Neural crest cell (in vitro differentiated cells): ENCODE results near the gene MACO1. TPM values are rescaled to one million over a fixed set of nuclear protein-coding genes. Genes with fewer than 3 reads are reported as not detected.
A peak's percentile ranks its signal among the peaks of the same experiment; 100 is the strongest.

Source experiments
- DNase-seq: peaks from one replicate; pipeline ENCODE4 v3.0.0; 2021; ENCODE audit warnings: low read depth, mixed read lengths, low spot score
- H3K27ac Mint-ChIP-seq: one replicate; pipeline ENCODE4 v1.8.0; 2021; ENCODE audit warnings: mild to moderate bottlenecking, mixed read lengths; ENCODE audit not compliant: unreplicated experiment
- H3K27me3 Mint-ChIP-seq: 2 replicates; pipeline ENCODE4 v1.8.0; 2021; ENCODE audit warnings: low read depth, mild to moderate bottlenecking, mixed read lengths
- H3K36me3 Mint-ChIP-seq: 2 replicates; pipeline ENCODE4 v1.8.0; 2021; ENCODE audit warnings: low read depth, mild to moderate bottlenecking, mixed read lengths
- H3K4me1 Mint-ChIP-seq: 2 replicates; pipeline ENCODE4 v1.8.0; 2021; ENCODE audit warnings: mixed read lengths
- H3K4me3 Mint-ChIP-seq: one replicate; pipeline ENCODE4 v1.8.0; 2021; ENCODE audit warnings: mild to moderate bottlenecking, mixed read lengths
- H3K9me3 Mint-ChIP-seq: 2 replicates; pipeline ENCODE4 v1.8.0; 2021; ENCODE audit warnings: mixed read lengths
- total RNA-seq: library from RNA; stranded (reverse); gene quantifications from 2 replicates; pipeline ENCODE4 v1.2.1, GENCODE V29; 2021
- TF ChIP-seq, protein P1 (sequence below): fragments of 200-600 bp; sonication (generic); conservative IDR thresholded peaks from 2 replicates; pipeline ENCODE4 v1.5.0; 2021; ENCODE audit warnings: antibody characterized with exemption, mild to moderate bottlenecking

Gene MACO1
- total RNA-seq, 1 donor from 2014 or later = 25.4 TPM

DNA sequence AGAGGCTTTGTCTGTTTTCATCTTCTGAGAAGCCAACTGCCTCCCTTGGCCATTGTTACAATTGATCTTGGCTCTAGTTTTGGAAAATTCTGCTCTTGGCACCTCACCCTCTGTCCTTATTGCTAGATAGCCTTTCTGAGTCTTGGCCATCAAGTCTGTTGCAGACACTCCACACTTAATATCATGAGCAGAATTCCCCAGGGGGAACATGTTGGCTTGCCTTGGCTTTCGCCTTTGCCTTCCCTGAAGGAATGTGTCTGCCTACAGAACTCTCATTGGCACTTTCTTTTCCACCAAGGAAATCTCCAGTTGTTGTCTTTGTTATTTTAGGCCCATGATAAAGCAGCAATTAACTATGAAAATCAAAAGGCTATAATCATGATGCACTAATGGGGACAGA, 70.0 kb downstream of the MACO1 start:
- DNase-seq = no peak
- peaks cover 16% of the 10 kb centered on the region for H3K36me3 Mint-ChIP-seq
- H3K4me3 Mint-ChIP-seq = no peak overlapping the region
- H3K4me1 Mint-ChIP-seq = peaks cover 1% of the 10 kb centered on the region
- no peaks in the 10 kb centered on the region for H3K9me3 Mint-ChIP-seq
- H3K27ac Mint-ChIP-seq = no peak overlapping the region
- TF ChIP-seq, protein P1, sequence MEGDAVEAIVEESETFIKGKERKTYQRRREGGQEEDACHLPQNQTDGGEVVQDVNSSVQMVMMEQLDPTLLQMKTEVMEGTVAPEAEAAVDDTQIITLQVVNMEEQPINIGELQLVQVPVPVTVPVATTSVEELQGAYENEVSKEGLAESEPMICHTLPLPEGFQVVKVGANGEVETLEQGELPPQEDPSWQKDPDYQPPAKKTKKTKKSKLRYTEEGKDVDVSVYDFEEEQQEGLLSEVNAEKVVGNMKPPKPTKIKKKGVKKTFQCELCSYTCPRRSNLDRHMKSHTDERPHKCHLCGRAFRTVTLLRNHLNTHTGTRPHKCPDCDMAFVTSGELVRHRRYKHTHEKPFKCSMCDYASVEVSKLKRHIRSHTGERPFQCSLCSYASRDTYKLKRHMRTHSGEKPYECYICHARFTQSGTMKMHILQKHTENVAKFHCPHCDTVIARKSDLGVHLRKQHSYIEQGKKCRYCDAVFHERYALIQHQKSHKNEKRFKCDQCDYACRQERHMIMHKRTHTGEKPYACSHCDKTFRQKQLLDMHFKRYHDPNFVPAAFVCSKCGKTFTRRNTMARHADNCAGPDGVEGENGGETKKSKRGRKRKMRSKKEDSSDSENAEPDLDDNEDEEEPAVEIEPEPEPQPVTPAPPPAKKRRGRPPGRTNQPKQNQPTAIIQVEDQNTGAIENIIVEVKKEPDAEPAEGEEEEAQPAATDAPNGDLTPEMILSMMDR = no peak
- no peaks in the 10 kb centered on the region for H3K27me3 Mint-ChIP-seq

DNA sequence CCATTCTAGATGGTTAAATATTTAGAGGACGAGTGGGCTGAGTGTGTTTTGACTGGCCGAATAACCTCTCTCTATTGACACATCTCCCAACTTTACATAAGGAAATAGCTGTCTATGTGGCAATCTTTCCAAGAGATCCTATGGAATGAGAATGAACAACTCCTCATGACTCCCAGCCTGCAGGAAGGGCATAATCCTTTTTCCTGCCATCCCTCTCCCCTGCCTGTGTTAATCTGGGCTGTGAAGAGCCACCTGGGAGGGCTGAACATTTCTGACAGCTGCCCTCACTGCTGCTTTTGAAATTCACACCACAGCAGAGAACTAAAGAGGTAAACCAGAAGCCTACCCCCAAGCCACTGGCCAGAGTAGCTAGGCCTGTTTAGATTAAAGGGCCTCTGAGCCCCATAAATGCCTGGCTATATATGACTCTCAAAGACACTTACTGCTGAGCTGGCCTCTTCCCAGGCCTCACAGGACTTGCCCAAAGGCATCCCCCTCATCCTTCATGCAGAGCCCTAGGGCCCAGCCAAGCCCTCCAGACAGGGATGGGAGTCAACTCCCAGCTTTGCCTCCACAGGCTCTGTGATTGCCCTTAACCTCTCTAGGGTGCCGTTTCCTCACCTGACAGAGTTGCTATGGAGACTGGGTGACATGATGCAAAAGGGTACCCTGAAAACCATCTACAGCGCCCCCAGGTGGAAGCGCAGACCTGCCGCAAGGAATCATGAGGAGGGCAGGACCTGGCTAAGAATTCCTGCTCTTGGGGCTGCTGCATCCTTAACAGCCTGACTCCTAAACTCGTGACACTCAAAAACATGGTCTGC, 70.8 kb downstream of the MACO1 start:
- H3K4me1 Mint-ChIP-seq = peaks cover 9% of the 10 kb centered on the region
- TF ChIP-seq, protein P1 = peak; percentile 20
- no peak overlapping the region for H3K27ac Mint-ChIP-seq
- no peak overlapping the region for H3K4me3 Mint-ChIP-seq
- H3K9me3 Mint-ChIP-seq = no peaks in the 10 kb centered on the region
- no peak for DNase-seq
- H3K27me3 Mint-ChIP-seq = peaks cover 2% of the 10 kb centered on the region
- H3K36me3 Mint-ChIP-seq = peaks cover 15% of the 10 kb centered on the region

DNA sequence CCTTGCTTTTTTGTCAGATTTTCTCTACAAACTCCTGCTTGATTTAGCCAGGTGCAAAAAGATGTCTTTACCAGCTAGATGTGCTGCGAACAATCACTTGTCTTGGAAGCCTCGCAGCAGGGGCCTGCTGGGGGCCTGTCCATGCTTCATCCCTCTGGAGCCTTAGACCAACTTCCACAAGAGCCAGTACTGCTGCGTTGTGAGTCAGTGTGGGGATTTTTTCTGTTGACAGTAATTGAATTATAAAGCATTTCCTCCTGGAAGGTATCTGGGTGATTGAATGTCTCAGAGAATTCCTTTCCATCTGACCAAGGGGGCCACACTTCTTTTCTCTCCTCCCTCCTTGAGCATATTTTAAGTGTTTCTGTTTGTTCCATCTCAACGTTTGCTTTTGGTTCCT, 72.3 kb downstream of the MACO1 start:
- no peak overlapping the region for H3K4me3 Mint-ChIP-seq
- H3K9me3 Mint-ChIP-seq = no peaks in the 10 kb centered on the region
- peaks cover 11% of the 10 kb centered on the region for H3K36me3 Mint-ChIP-seq
- H3K4me1 Mint-ChIP-seq = peaks cover 16% of the 10 kb centered on the region
- H3K27me3 Mint-ChIP-seq = peaks cover 5% of the 10 kb centered on the region
- H3K27ac Mint-ChIP-seq = no peak overlapping the region
- DNase-seq = no peak
- TF ChIP-seq, protein P1 = no peak

DNA sequence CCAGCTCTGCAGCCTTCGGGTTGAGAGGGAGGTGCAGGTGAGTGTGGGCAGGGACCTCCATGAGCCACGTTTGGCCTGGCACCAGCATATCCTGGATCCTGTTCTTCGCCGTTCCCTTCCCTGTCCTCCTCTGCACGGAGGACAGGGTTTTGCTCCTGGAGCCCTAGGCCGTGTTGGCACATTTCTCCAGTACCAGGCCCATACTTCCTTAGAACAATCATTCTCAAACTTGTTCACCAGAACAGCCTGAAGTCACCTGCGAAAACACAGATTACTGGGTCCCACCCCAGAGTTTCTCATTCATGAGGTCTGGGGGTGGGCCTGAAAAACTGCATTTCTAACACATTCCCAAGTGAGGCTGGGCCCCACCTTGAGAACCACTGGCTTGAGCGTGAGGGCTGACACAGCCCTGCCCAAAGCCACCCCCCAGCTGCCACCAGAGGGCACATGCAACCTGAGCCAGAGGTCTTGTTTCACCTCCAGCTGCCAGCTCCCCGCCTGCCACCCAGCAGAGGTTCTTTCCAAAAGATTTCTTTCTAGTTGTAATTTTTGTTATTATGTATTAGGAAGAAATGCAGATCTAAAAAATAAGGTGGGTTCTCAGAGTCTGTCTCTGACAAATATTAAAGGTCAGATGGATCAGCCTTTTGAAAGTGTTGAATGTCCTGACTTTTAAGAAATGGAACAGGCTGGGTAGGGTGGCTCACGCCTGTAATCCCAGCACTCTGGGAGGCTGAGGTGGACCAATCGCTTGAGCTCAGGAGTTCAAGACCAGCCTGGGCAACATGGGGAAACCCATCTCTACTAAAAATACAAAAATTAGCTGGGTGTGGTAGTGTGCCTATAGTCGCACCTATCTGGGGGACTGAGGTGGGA, 73.1 kb downstream of the MACO1 start:
- H3K4me3 Mint-ChIP-seq = no peak overlapping the region
- peaks cover 6% of the 10 kb centered on the region for H3K36me3 Mint-ChIP-seq
- no peak overlapping the region for H3K27ac Mint-ChIP-seq
- peaks cover 16% of the 10 kb centered on the region for H3K4me1 Mint-ChIP-seq
- H3K27me3 Mint-ChIP-seq = peaks cover 5% of the 10 kb centered on the region
- H3K9me3 Mint-ChIP-seq = no peaks in the 10 kb centered on the region
- TF ChIP-seq, protein P1 = peak; percentile 67
- peak; percentile 30 for DNase-seq

DNA sequence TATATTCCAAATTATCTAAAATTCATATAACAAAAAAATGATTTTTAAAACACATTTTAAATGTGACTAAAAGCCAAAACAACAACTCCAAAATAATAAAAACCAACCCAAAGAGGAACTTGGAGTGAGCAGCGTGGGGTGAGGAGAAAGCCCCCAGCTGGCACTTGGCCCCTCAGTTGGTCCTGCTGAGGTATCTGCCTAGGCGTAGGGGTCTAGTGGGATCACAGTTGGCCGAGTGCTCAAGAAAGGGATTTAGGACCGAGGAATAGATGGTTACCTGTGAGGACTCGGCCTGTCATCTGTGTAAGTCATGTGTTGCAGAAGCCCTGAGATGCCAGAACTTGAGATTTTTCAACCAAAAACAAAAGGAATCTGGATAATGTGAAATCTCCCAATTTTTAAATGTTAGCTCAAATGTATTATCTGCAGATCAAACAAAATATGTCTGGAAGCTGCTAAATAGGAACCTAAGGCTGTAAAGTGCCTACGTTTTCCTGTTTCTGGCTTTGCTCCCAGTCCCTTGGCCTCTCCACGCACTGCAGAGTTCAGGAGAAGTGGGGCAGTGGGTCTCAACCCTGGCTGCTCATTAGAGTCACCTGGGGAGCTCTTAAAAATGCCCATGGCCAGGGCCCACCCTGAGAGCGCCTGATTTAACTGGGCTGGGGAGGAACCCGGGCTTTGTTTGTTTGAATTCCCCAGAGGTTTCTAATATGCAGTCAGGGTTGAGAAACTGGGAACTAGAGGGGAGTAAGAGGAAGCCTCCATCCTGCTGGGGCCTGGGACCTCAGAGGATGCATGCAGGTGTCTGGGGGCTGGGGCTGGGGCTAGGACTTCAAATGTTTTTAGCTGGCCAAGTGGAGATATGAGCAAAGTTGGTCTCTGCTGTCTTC, 74.3 kb downstream of the MACO1 start:
- TF ChIP-seq, protein P1 = no peak
- Mint-ChIP-seq H3K4me3 (no peak overlapping the region), H3K9me3 (no peaks in the 10 kb centered on the region), H3K27me3 (peaks cover 5% of the 10 kb centered on the region), H3K36me3 (peaks cover 6% of the 10 kb centered on the region), H3K27ac (no peak overlapping the region), H3K4me1 (peaks cover 16% of the 10 kb centered on the region)
- no peak for DNase-seq
